GM12878 (cell line): Measurements from ENCODE around the gene CDH4. TPM values are rescaled to one million over a fixed set of nuclear protein-coding genes. Genes with fewer than 3 reads are reported as not detected.

Source experiments
- ATAC-seq: fragments of 200-7000 bp; cut with Tn5 transposase; 3 replicates; pipeline ENCODE4 v1.9.1; 2020; ENCODE audit warnings: mild to moderate bottlenecking, moderate library complexity
- BruUV-seq: library from RNA; stranded (reverse); fragments of 400-500 nt; replicated peaks from 2 replicates; lab custom pipeline; 2021; lab: Mats Ljungman, UMichigan
- CTCF ChIA-PET: fragments of 300-600 bp; sonication (Branson Sonifier 250); formaldehyde crosslinking; extraction: SDS; loops from one replicate; lab custom pipeline; 2021; ENCODE audit warnings: inconsistent platforms; lab: Yijun Ruan, JAX
- POLR2A ChIA-PET: fragments of 350-600 bp; formaldehyde crosslinking; extraction: SDS; loops from one replicate; lab custom pipeline; 2021; ENCODE audit warnings: inconsistent platforms; lab: Charles Lee
- RAD21 ChIA-PET: fragments of 300-600 bp; sonication (Branson Sonifier 250); formaldehyde crosslinking; loops from one replicate; lab custom pipeline; 2023; ENCODE audit warnings: antibody characterized with exemption; ENCODE audit not compliant: unreplicated experiment; lab: Charles Lee
- SMC1A ChIA-PET: fragments of 300-600 bp; sonication (Branson Sonifier 250); formaldehyde crosslinking; loops from one replicate; lab custom pipeline; 2023; ENCODE audit not compliant: unreplicated experiment, uncharacterized antibody; lab: Charles Lee
- DNase-seq: peaks from one replicate; pipeline ENCODE4 v3.0.0-alpha.2; 2011; ENCODE audit warnings: low read depth, low spot score
- FAIRE-seq: peaks from 3 replicates; lab custom pipeline; 2011; peaks lifted over from hg19 to GRCh38; lab: Jason Lieb, UNC
- H2AFZ ChIP-seq: 2 replicates; pipeline ENCODE4 v1.6.0; 2011; ENCODE audit warnings: low read depth, low read length, control low read depth; ENCODE audit not compliant: control insufficient read depth
- H3K27ac ChIP-seq: 2 replicates; pipeline ENCODE4 v1.5.1; 2011; ENCODE audit warnings: control low read depth; ENCODE audit not compliant: control insufficient read depth, insufficient read depth
- H3K27me3 ChIP-seq, 2 experiments: replicated peaks in 1 of 2; 2 replicates each; pipeline versions ENCODE4 v1.6.0 to v1.6.1; 2011; ENCODE audit warnings: low read length in 1 of 2; ENCODE audit not compliant: control insufficient read depth in 2 of 2, insufficient read depth in 2 of 2
- H3K36me3 ChIP-seq, 2 experiments: 2 replicates each; pipeline ENCODE4 v1.5.1; 2011; ENCODE audit warnings: low read length in 1 of 2; ENCODE audit not compliant: control insufficient read depth in 2 of 2, insufficient read depth in 2 of 2
- H3K4me1 ChIP-seq: 2 replicates; pipeline ENCODE4 v1.6.1; 2011; ENCODE audit warnings: mild to moderate bottlenecking, low read length, moderate library complexity, mixed read lengths; ENCODE audit not compliant: control insufficient read depth, insufficient read depth
- H3K4me2 ChIP-seq: 2 replicates; pipeline ENCODE4 v1.6.0; 2011; ENCODE audit warnings: control low read depth; ENCODE audit not compliant: control insufficient read depth, insufficient read depth
- H3K4me3 ChIP-seq: fragments of 200-600 bp; sonication (generic); 2 replicates; pipeline ENCODE4 v1.5.1; 2016
- H3K79me2 ChIP-seq: 2 replicates; pipeline ENCODE4 v1.6.0; 2011; ENCODE audit warnings: low read length; ENCODE audit not compliant: control insufficient read depth, insufficient read depth
- H3K9ac ChIP-seq: 2 replicates; pipeline ENCODE4 v1.8.0; 2011; ENCODE audit warnings: low read length, control low read depth, mixed read lengths; ENCODE audit not compliant: control insufficient read depth, insufficient read depth
- H3K9me3 ChIP-seq: replicated peaks from 3 replicates; pipeline ENCODE4 v1.5.1; 2011; ENCODE audit warnings: mild to moderate bottlenecking, low read length; ENCODE audit not compliant: control insufficient read depth, insufficient read depth
- H4K20me1 ChIP-seq: 2 replicates; pipeline ENCODE4 v1.6.0; 2011; ENCODE audit not compliant: control insufficient read depth, insufficient read depth
- ATF2 ChIP-seq: IDR thresholded peaks from 2 replicates; pipeline ENCODE4 v1.6.1; 2012; ENCODE audit warnings: low read length, inconsistent platforms
- CTCF ChIP-seq, 3 experiments: IDR thresholded peaks in 2 of 3; conservative IDR thresholded peaks in 1 of 3; 2 replicates each; pipeline ENCODE4 v1.5.1; 2011; ENCODE audit warnings: low read depth in 3 of 3, low read length in 3 of 3, mild to moderate bottlenecking in 3 of 3, control low read depth in 2 of 3, moderate library complexity in 2 of 3, inconsistent platforms in 1 of 3, mixed read lengths in 1 of 3; ENCODE audit not compliant: control insufficient read depth in 2 of 3, insufficient read depth in 1 of 3; ENCODE audit errors: extremely low read depth in 1 of 3
- TCF12 ChIP-seq: IDR thresholded peaks from 2 replicates; pipeline ENCODE4 v1.6.1; 2011; ENCODE audit warnings: low read depth, mild to moderate bottlenecking, low read length
- WRNIP1 ChIP-seq: IDR thresholded peaks from 2 replicates; pipeline ENCODE4 v1.6.1; 2011; ENCODE audit warnings: low read depth, low read length, improper control_type of control experiment, borderline replicate concordance
- ZBTB4 ChIP-seq: fragments of 450-650 bp; formaldehyde crosslinking; IDR thresholded peaks from 2 replicates; pipeline ENCODE4 v1.4.0; 2022; ENCODE audit warnings: mild to moderate bottlenecking, moderate library complexity
- ZNF384 ChIP-seq: IDR thresholded peaks from 2 replicates; pipeline ENCODE4 v1.6.1; 2012; ENCODE audit warnings: low read depth, mild to moderate bottlenecking, low read length, improper control_type of control experiment, borderline replicate concordance
- WGBS: methylation state at CpG from one replicate; pipeline ENCODE4 v1.1.6; 2016; ENCODE audit warnings: low lambda C conversion rate; ENCODE audit not compliant: insufficient replicate concordance, insufficient coverage; ENCODE audit errors: missing lambda C conversion rate; 5-methylcytosine and 5-hydroxymethylcytosine counted together
- in situ Hi-C: fragments of 300-500 bp; cut with MboI; formaldehyde crosslinking; loops from 9 replicates; pipeline ENCODE4 v1.14.3; 2018; ENCODE audit warnings: mixed read lengths
- intact Hi-C: fragments of 100-400 bp; cut with micrococcal nuclease; formaldehyde crosslinking; loops from one replicate; pipeline ENCODE4 v1.14.2; 2022; ENCODE audit not compliant: unreplicated experiment
- polyA plus RNA-seq, 11 experiments: library from polyadenylated mRNA; depleted of rRNA in 4 of 11; unstranded in 6 of 11; stranded (reverse) in 5 of 11; fragments of >200 nt; fragmentation: Nextera tagmentation in 4 of 11; fragmentation: Illumina TruSeq in 1 of 11; extraction: Ambion mirVana in 4 of 11; extraction: Trizol in 1 of 11; gene quantifications; 1 replicate in 1 of 11; 2 replicates in 10 of 11; pipeline versions ENCODE4 v1.2.1 to v1.2.3, GENCODE V29; 2011 to 2016; ENCODE audit warnings: inconsistent platforms in 2 of 11, missing spikeins in 2 of 11, low read depth in 1 of 11
- total RNA-seq, 4 experiments: library from RNA; depleted of rRNA in 3 of 4; stranded (reverse); fragments of >200 nt in 3 of 4; fragmentation: Illumina TruSeq in 1 of 4; extraction: Trizol in 1 of 4; gene quantifications; 2 replicates each; pipeline versions ENCODE4 v1.2.1 to v1.2.3, GENCODE V29; 2013 to 2021
- TF ChIP-seq, protein P1 (sequence below): fragments of 450-650 bp; IDR thresholded peaks from 2 replicates; pipeline ENCODE4 v1.6.1; 2017; ENCODE audit warnings: mild to moderate bottlenecking, low read depth, inconsistent platforms; ENCODE audit not compliant: poor library complexity, severe bottlenecking

CDH4 gene
- total and polyA plus RNA-seq, 10 of the 15 experiments (the other 5 are each of a cell fraction or from before 2014, with no cell fraction given), result not detected

GRCh38 chr20:61977419-61977786 is 725.3 kb downstream of the CDH4 start (continued):
- no peak for TF ChIP-seq ZNF384

GRCh38 chr20:61978491-61978890 is 726.4 kb downstream of the CDH4 start:
- over 99% methylated on average over 17 of the region's 20 CpGs for whole genome bisulfite sequencing
- TF ChIP-seq CTCF (IDR thresholded peaks at IDR 0.05 in 2 of 3, conservative IDR thresholded peaks at IDR 0.05 in 1 of 3; ENCODE audit: control insufficient read depth in 2 of 3, extremely low read depth in 1 of 3, insufficient read depth in 1 of 3, low read depth in 3 of 3, low read length in 3 of 3) (no peak), TCF12 (no peak), ATF2 (no peak), WRNIP1 (no peak), ZBTB4 (CRISPR knock-in tag) (no peak)
- TF ChIP-seq, protein P1, sequence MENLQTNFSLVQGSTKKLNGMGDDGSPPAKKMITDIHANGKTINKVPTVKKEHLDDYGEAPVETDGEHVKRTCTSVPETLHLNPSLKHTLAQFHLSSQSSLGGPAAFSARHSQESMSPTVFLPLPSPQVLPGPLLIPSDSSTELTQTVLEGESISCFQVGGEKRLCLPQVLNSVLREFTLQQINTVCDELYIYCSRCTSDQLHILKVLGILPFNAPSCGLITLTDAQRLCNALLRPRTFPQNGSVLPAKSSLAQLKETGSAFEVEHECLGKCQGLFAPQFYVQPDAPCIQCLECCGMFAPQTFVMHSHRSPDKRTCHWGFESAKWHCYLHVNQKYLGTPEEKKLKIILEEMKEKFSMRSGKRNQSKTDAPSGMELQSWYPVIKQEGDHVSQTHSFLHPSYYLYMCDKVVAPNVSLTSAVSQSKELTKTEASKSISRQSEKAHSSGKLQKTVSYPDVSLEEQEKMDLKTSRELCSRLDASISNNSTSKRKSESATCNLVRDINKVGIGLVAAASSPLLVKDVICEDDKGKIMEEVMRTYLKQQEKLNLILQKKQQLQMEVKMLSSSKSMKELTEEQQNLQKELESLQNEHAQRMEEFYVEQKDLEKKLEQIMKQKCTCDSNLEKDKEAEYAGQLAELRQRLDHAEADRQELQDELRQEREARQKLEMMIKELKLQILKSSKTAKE, result no peak
- FAIRE-seq (no peak), ATAC-seq (no peak), DNase-seq (no peak)
- Histone ChIP-seq H3K36me3 (peaks cover 8 to 12% of the 10 kb centered on the region in 2 experiments), H2AFZ (no peak overlapping the region), H3K27me3 (no peaks in the 10 kb centered on the region), H3K9me3 (no peaks in the 10 kb centered on the region), H3K9ac (no peak overlapping the region), H3K4me1 (no peaks in the 10 kb centered on the region), H3K4me2 (no peak overlapping the region), H3K4me3 (no peak overlapping the region), H3K27ac (no peak overlapping the region), H4K20me1 (no peaks in the 10 kb centered on the region), H3K79me2 (no peaks in the 10 kb centered on the region)
- in situ Hi-C loops, result no loop called here
- ChIA-PET SMC1A (no interaction called here), CTCF (no interaction called here), RAD21 (no interaction called here), POLR2A (no interaction called here)
- intact Hi-C loops, result no loop called here
- BruUV-seq, result no TSS peak
